Left lung (tissue), 10 donors: ENCODE results near the gene NLGN3. TPM values are rescaled to one million over a fixed set of nuclear protein-coding genes. Genes with fewer than 3 reads are reported as not detected.

Experiments
- ATAC-seq: fragments of 200-7000 bp; cut with Tn5 transposase; one replicate; pipeline ENCODE4 v1.9.1; 2020; ENCODE audit warnings: moderate library complexity
- DNase-seq, 4 donors: peaks; one replicate each; pipeline ENCODE4 v3.0.0-alpha.2; 2013 to 2020
- H3K27ac ChIP-seq, 2 donors: fragments of 200-600 bp; sonication (generic) in 1 of 2; one replicate each; pipeline versions ENCODE4 v1.5.0 to v1.8.0; 2020 to 2021
- H3K27me3 ChIP-seq, 2 donors: fragments of 200-600 bp; sonication (generic) in 1 of 2; one replicate each; pipeline versions ENCODE4 v1.5.0 to v1.8.0; 2020 to 2021
- H3K36me3 ChIP-seq, 2 donors: fragments of 200-600 bp; sonication (generic) in 1 of 2; one replicate each; pipeline versions ENCODE4 v1.5.0 to v1.8.0; 2020 to 2021
- H3K4me1 ChIP-seq, 2 donors: fragments of 200-600 bp; one replicate each; pipeline ENCODE4 v1.8.0; 2021
- H3K4me3 ChIP-seq, 2 donors: fragments of 200-600 bp; sonication (generic) in 1 of 2; one replicate each; pipeline versions ENCODE4 v1.5.0 to v1.8.0; 2020 to 2021; ENCODE audit warnings: mild to moderate bottlenecking in 1 of 2
- H3K9me3 ChIP-seq, 2 donors: fragments of 200-600 bp; sonication (generic) in 1 of 2; one replicate each; pipeline versions ENCODE4 v1.5.0 to v1.8.0; 2020 to 2021
- CTCF ChIP-seq, 2 donors: fragments of 200-600 bp; sonication (generic) in 1 of 2; IDR thresholded peaks; one replicate each; pipeline versions ENCODE4 v1.5.0 to v1.8.0; 2021; ENCODE audit warnings: antibody characterized with exemption in 2 of 2
- intact Hi-C, 2 donors: fragments of 100-400 bp; cut with DNase I; formaldehyde crosslinking; loops; one replicate each; pipeline versions ENCODE4 v1.11.2 to v1.14.2; 2022
- polyA plus RNA-seq, 6 donors: library from polyadenylated mRNA; unstranded; fragments of 120-200 nt; gene quantifications; one replicate each; pipeline ENCODE4 v1.2.1, GENCODE V29; 2013; ENCODE audit not compliant: insufficient read length in 6 of 6
- total RNA-seq, 2 donors: library from RNA; stranded (reverse); fragmentation: NEBNext Ultra II Directional; extraction: Animal tissue kit (Norgen Biotek cat#: 25700); gene quantifications; one replicate each; pipeline ENCODE4 v1.2.1, GENCODE V29; 2021
- donor health status: DM: no; HTN: yes; CAD: no.
- donor health status: DM: no; HTN: no; CAD: no.

NLGN3 gene
- total and polyA plus RNA-seq, 8 donors, result 1.0 to 8.4 (median 6.0) TPM

- no peak for TF ChIP-seq CTCF (IDR thresholded peaks at IDR 0.05)
- Histone ChIP-seq H3K36me3 (no peaks in the 10 kb centered on the region), H3K27me3 (no peaks in the 10 kb centered on the region), H3K4me3 (no peak overlapping the region), H3K27ac (no peak overlapping the region), H3K9me3 (no peaks in the 10 kb centered on the region), H3K4me1 (no peaks in the 10 kb centered on the region)
- ATAC-seq (no peak), DNase-seq (no peak)
- intact Hi-C loops, result no loop called here
Measured at GRCh38 chrX:71151366-71151765, 6.7 kb downstream of the NLGN3 start.

- Histone ChIP-seq H3K36me3 (no peaks in the 10 kb centered on the region), H3K27me3 (no peaks in the 10 kb centered on the region), H3K4me3 (no peak overlapping the region), H3K4me1 (no peaks in the 10 kb centered on the region), H3K27ac (no peak overlapping the region), H3K9me3 (no peaks in the 10 kb centered on the region)
- intact Hi-C loops, result no loop called here
- ATAC-seq (no peak), DNase-seq (no peak)
- no peak for TF ChIP-seq CTCF (IDR thresholded peaks at IDR 0.05)
Measured at GRCh38 chrX:71154196-71154595, 9.6 kb downstream of the NLGN3 start.

GRCh38 chrX:71154641-71155040, 10.0 kb downstream of the NLGN3 start:
- no peak overlapping the region for H3K27ac ChIP-seq
- no peaks in the 10 kb centered on the region for H3K4me1 ChIP-seq
- H3K4me3 ChIP-seq, result no peak overlapping the region
- DNase-seq (no peak), ATAC-seq (no peak)
- intact Hi-C loops, result no loop called here
- H3K27me3 ChIP-seq, result no peaks in the 10 kb centered on the region
- TF ChIP-seq CTCF (IDR thresholded peaks at IDR 0.05), result no peak
- no peaks in the 10 kb centered on the region for H3K36me3 ChIP-seq
- no peaks in the 10 kb centered on the region for H3K9me3 ChIP-seq

- Histone ChIP-seq H3K36me3 (no peaks in the 10 kb centered on the region), H3K27me3 (no peaks in the 10 kb centered on the region), H3K4me3 (no peak overlapping the region), H3K27ac (no peak overlapping the region), H3K9me3 (no peaks in the 10 kb centered on the region), H3K4me1 (no peaks in the 10 kb centered on the region)
- no peak for TF ChIP-seq CTCF (IDR thresholded peaks at IDR 0.05)
- ATAC-seq (no peak), DNase-seq (no peak)
- intact Hi-C loops, result no loop called here
Measured at GRCh38 chrX:71158603-71159002, 14.0 kb downstream of the NLGN3 start.

- no peak overlapping the region for H3K4me3 ChIP-seq
- H3K27me3 ChIP-seq, result no peaks in the 10 kb centered on the region
- ATAC-seq (no peak), DNase-seq (no peak)
- no peak for TF ChIP-seq CTCF (IDR thresholded peaks at IDR 0.05)
- no peak overlapping the region for H3K27ac ChIP-seq
- intact Hi-C loops, result no loop called here
- H3K4me1 ChIP-seq, result no peaks in the 10 kb centered on the region
- no peaks in the 10 kb centered on the region for H3K36me3 ChIP-seq
- H3K9me3 ChIP-seq, result no peaks in the 10 kb centered on the region
Measured at GRCh38 chrX:71159335-71159734, 14.7 kb downstream of the NLGN3 start.
